ENCODE data around the gene HSPA1A. TPM values are rescaled to one million over a fixed set of nuclear protein-coding genes. Genes with fewer than 3 reads are reported as not detected.

Gene HSPA1A
- 29.8 and 31.5 TPM in 2 replicates for total RNA-seq (2014; rRNA removed; shearing (Covaris generic))

DNA sequence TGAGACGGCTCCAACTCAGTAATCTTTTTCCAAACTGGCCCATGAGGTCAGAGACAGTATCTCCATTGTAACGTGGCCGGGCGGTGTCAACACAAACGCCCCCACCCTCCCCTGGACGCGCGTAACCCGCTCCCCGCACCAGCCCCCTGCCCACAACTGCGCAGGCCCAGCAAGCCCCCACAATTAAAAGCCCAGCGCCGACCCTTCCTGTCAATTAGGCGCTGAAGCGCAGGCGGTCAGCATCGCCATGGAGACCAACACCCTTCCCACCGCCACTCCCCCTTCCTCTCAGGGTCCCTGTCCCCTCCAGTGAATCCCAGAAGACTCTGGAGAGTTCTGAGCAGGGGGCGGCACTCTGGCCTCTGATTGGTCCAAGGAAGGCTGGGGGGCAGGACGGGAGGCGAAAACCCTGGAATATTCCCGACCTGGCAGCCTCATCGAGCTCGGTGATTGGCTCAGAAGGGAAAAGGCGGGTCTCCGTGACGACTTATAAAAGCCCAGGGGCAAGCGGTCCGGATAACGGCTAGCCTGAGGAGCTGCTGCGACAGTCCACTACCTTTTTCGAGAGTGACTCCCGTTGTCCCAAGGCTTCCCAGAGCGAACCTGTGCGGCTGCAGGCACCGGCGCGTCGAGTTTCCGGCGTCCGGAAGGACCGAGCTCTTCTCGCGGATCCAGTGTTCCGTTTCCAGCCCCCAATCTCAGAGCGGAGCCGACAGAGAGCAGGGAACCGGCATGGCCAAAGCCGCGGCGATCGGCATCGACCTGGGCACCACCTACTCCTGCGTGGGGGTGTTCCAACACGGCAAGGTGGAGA, at the start of gene HSPA1A, which contains the start of gene HSPA1L:
HSPA1A (plus strand) TSS at position 519 of the 814 bp plus-strand sequence; CDS start at position 733, 214 bp downstream.
HSPA1L (minus strand) TSS at position 259 of the 814 bp plus-strand sequence. CDS start 3,311 bp downstream, outside the sequence.
- DNase-seq (ENCODE audit: low spot score), result peak; percentile 72

GRCh38 chr6:31765559-31765909, 49.8 kb upstream of the HSPA1A start:
- DNase-seq (ENCODE audit: low spot score), result no peak

DNA sequence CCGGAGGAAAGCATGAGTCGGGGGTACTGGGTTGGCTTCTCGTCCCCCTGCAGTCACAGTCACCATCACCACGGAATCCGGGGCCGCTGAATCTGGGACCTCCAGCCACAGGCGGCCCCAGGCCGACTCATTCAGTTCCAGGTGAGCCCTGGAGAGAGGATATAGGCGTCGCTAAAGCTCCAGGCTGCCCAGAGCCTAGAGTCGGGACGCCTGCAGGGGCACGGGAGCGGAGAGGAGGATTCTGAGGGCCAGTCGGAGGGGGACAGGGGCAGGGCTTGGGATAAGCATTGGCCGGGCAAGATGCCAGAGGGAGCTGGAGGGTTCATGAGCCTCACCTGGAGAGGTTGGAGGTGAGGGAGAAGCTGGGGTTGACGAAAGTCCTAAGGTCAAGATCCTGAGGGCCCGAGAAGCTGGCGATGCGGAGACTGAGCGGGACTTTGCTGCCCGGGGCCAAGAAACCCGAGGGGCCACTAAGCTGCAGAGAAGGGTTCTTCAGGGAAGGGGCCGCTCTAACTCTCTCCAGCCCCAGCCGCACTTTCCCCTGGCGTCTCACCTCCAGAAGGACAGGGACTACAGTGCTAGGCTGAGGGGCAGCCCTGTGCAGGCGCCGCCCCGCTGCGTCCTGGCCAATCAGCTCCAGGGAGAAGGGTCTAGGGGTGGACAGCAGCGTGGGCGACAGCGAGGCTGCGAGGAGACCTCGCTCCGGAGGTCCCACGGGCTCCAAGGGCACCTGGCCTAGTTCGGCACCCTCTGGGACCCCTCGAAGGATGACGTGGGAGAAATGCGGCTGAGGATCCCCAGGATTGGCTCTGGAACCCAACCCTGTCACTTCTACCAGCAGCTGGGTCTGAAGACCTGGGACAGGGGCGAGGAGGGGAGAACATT, 49.2 kb upstream of the HSPA1A start:
- no peak for DNase-seq (ENCODE audit: low spot score)

DNA sequence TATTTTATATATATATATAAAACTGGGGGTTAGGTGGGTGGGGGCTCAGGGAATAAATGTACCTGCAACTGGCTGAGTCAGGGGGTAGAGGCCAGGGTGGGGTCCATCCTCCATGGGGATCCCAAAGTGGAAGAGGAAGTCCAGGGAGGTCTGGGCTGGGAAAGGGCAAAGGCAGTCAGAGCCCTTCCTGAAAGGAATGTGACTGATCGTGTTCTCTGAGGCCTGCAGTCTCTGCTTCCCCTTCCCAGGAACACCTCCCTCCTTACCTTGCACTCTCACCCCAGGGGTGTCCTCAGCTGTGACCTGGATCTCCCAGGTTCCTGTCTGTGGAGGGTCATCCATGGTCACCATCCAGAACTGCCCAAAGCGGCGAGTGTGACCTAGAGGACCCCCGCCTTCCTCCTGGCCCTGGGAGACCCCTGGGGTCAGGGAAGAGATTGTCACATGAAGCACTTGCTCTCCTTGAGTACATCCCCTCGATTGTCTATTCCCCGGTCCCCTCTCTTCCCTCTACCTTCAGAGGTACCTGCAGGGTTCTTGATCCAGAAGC, 48.2 kb upstream of the HSPA1A start:
- no peak for DNase-seq (ENCODE audit: low spot score)

GRCh38 chr6:31768363-31769257, 46.7 kb upstream of the HSPA1A start:
- no peak for DNase-seq (ENCODE audit: low spot score)

DNA sequence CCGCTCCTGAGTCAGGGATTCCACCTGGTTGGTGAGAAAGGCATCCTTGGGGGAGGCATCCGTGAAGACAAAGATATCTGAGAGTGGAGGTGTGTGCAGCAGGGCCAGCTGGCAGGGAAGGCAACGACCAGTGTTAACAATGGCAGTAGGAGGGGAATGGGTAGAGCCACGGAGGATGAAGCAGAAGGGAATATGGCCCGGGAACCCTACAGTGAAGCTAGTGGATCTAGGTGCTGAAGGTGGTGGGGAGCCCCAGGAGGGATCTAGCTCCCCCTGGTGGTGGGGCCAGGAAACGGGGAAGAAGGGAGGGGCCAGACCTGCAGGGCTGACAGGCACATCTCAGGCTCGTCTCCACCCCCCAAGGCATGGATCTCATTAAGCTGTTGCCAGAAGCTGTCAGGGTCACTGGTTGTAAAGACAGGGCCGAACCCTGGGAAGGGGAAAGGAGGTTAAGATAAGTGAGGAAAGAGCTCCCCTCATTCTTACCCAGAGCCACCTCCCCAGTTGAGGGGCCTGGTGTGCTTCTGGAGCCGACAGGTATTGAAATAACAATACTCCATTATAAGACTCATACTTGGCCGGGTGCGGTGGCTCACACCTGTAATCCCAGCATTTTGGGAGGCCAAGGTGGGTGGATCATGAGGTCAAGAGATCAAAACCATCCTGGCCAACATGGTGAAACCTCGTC, 45.5 kb upstream of the HSPA1A start:
- DNase-seq (ENCODE audit: low spot score), result no peak

GRCh38 chr6:31770860-31771259, 44.5 kb upstream of the HSPA1A start:
- DNase-seq (ENCODE audit: low spot score), result no peak

DNA sequence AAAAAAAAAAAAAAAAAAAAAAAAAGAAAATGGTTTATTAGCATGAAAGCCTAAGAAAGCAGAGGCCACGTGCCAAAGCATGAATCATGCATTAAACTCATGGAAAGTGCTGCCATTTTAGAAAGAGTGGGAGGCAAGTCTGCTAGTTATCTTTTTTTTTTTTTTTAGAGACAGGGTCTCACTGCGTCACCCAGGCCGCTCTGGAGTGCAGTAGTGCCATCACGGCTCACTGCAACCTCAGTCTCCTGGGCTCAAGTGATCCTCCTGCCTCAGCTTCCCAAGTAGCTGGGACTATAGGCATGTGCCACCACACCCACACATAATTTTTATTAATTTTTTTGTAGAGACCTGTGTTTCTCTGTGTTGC, 43.4 kb upstream of the HSPA1A start:
- no peak for DNase-seq (ENCODE audit: low spot score)

GRCh38 chr6:31775184-31775583, 40.2 kb upstream of the HSPA1A start:
- no peak for DNase-seq (ENCODE audit: low spot score)

DNA sequence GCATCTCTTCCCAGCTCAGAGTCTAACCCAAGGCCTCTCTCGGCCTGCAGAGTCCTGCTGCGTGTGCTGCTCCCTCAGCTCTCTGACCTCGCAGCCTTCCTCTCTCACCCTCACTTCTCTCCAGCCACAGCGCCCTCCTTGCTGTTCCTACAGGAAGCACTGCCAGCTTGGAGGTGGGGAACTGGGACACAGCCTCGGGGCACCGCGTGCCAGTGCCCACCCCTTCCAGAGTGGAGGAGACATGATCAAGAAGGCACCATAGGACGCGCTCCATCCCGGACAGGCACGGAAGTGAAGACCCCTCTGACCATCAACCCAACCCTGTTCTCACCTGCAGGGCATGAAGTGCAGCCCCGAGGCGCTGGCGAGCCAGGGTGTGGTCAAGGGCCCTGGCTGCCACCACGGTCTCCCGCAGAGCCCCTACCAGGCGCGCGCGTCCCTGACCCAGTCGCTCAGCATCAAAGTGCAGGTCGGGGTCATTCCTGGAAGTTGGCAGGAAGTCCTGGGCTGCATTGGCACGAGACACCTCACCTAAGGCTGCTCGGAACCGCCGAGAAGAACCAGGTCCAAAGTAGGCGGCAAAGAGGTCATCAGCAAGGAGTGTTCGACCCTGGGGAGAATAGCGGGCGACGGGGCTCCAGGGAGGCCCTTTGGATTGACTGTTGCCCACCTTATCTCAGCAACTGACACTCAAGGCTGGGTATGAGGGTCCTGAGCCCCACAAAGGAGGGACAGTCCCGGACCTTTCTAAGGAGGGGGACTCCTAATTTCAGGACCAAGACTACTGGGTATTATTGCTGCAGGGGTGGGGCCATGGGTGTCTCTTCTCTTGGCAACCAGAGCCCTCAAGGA, 39.5 kb upstream of the HSPA1A start:
- DNase-seq (ENCODE audit: low spot score), result no peak

GRCh38 chr6:31776485-31776988, 38.8 kb upstream of the HSPA1A start:
- no peak for DNase-seq (ENCODE audit: low spot score)

DNA sequence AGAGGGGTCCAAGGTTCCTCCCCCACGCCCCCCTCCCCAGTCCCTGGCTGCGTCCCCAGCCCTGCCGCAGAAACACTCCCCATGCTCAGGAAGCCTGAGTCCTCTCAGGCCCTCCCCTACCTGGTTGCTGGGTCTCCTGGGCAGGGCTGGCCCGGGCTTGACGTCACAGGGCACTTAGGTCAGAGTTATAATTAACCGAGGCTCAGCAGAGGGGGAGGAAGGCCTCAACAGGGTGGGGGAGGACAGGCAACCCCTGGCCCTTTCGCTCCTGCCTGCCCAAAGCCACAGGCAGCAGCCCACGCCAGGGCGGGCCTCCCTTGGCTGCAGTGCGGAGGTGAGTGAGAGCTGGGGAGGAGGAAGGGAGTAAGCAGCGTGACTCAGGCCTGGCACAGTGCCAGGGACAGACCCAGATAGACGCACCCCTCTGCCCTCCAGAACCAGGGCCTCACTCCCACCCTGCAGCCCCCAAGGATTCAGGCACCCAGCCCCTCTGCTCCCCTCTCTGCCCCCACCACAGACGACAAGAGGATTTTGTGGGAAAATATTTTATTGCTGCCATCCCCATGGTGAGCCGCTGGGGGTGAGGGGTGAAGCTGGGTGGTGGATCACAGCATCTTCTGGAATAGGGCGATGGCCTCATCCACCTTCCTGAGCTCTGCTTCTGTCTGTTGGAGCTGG, 38.2 kb upstream of the HSPA1A start, which contains the start of gene VWA7:
VWA7 (minus strand) TSS at position 340 of the 678 bp plus-strand sequence. CDS start 549 bp downstream, outside the sequence.
- DNase-seq (ENCODE audit: low spot score), result peak; percentile 90

DNA sequence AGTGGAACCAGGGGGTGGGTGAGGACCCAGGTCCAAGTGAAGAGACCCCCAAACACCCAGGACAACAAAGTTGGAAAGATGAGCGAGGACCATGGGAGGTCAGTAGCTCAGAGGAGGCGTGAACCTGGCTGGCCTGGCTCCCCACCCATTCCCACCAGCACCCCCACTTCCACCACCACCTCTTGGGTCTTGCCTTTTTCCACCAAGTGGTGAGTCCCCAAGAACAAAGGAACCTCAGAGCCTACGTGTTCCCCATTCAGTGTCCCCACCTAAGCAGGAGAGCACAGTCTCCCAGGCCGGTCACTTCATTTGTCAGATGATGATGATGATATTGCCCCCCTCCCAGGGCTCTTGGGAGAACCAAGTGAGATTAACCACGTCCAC, 37.7 kb upstream of the HSPA1A start:
- DNase-seq (ENCODE audit: low spot score), result no peak

DNA sequence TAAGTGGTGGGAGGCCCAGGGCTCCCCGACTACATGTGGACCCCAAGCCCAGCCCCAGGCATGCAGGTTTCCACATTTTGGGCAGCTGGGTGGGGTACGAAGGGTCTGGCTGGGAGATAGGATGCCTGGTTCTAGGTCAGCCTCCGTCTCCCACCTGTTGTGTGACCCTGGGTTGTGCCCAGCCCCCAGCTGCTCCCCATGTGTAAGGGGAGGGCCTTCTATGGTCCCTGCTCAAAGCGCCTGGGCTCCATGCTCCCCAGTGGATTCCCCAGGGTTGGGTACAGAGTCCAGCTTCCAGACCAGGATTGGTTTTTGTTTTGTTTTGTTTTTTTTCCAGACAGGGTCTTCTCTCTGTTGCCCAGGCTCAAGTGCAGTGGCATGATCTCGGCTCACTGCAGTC, 37.1 kb upstream of the HSPA1A start:
- DNase-seq (ENCODE audit: low spot score), result no peak

DNA sequence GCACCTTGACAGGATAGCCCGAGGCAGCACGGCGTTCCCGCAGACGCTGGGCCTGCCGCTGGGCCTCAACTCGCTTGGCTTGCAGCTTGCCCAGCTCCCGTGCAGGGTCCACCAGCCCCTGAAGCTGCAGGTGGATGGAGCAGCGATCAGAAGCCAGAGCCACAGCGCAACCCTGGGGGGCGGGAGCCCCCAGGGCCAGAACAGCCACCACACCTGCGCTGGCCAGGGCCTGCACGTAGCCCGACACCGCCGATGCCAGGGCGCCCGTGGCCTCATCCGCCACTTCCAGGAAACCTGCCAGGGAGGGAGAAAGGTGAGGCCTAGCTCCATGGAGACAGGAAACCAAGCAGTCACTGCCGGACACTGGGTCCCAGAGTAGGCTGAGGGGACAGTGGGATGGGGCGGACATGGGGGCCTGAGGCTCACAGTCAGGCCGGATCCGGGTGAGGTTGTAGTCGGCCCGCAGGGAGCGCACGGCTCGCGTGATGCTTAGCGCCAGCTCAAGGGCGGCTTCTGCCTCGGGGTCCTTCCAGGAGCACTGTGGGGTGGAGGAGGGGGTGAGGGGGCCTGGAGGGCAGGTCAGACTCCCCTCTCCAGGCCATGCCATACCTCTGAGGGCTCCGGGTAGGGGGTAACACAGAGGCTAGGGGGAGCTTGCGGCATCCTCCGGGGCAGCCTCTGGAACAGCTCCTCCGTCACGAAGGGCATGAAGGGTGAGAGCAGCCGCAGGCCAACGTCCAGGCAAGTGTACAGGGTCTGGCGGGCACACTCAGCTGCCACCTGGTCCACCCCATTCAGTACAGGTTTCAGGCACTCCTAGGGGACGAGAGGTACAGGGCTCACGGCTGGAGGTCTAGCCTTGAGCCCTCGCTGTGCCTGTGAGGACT, 36.1 kb upstream of the HSPA1A start:
- DNase-seq (ENCODE audit: low spot score), result no peak

- no peak for DNase-seq (ENCODE audit: low spot score)
Observed at GRCh38 chr6:31779908-31780307, 35.4 kb upstream of the HSPA1A start.

DNA sequence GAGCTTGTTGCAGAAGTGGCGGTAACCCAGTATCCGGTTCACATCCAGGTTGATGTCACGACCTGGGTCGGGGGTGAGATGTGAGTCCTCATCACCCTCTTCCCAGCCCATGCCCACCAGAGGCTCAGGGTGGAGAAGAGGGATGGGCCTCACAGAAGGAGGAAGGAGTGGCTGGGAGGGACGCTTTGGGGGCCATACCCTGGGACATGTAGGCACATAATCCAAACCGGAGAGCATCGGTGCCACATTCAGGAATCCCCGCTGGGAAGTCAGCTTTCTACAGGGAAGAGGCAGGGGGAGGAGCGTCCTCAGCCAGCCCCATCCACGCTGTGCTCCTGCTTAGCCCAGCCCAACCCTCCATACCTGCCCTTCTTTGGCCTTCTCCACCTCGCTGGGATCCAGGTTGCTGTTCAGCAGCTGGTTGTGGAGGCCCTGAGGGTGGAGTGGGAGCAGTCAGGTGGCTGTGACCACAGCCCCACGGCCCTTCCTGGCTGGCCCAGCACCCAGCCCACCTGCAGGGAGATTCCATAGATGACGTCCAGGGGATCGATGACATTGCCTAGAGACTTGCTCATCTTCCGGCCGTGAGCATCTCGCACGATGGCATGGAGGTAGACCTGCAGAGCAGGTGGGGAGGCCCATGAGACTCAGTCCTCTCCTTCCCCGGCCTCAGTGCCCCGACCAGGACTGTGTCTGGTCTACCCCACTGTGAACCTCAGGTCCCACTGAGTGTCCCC, 34.7 kb upstream of the HSPA1A start:
- DNase-seq (ENCODE audit: low spot score), result no peak
